Measurements from ENCODE around the gene PFKFB2.

The PFKFB2 gene

DNA sequence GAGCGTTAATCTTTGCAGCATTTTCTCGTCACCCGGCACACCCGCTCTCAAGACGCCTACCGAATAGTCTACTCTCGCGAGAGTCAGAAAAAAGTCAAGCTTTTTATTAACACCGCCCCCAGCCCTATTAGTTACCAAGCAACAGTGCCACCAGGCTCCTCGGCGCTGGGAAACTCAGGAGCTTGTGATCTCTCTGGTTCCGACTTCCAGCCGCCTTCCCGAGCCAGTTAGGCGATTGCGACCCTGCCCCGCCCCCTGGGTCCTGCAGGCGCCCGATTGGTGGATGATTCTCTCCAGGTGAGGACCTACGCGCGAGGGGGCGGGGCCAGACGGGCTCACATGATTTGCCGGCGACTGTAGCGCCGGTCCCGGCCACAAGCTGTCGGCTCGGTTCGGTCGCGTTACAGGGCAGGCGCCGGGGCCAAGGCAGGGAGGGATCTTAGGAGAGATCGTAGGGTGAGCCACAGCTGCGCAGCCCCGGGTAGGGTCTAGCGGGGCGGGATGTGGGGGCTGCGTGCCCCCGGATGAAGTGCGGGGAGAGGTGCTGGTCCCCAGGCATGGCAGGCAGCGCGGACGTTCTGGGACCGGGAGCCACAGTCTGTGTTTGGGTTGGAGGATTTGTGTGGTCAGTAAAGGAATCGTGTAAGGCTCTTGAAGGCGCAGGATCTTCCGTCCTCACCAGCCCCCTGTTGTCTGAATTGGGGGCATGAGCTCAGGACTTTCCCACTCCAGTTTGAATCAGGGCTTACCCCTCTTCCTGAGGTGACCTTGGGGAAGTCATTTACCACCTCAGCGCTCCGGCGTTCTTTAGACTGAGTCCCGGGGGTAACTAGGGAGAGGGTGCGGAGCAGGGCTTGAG, at the start of gene PFKFB2:
Gene PFKFB2 (plus strand): TSS at position 365 of the 859 bp plus-strand sequence. CDS start 1,443 bp downstream, outside the sequence.
- DNase-seq (ENCODE audit: low spot score): peak; percentile 96

DNA sequence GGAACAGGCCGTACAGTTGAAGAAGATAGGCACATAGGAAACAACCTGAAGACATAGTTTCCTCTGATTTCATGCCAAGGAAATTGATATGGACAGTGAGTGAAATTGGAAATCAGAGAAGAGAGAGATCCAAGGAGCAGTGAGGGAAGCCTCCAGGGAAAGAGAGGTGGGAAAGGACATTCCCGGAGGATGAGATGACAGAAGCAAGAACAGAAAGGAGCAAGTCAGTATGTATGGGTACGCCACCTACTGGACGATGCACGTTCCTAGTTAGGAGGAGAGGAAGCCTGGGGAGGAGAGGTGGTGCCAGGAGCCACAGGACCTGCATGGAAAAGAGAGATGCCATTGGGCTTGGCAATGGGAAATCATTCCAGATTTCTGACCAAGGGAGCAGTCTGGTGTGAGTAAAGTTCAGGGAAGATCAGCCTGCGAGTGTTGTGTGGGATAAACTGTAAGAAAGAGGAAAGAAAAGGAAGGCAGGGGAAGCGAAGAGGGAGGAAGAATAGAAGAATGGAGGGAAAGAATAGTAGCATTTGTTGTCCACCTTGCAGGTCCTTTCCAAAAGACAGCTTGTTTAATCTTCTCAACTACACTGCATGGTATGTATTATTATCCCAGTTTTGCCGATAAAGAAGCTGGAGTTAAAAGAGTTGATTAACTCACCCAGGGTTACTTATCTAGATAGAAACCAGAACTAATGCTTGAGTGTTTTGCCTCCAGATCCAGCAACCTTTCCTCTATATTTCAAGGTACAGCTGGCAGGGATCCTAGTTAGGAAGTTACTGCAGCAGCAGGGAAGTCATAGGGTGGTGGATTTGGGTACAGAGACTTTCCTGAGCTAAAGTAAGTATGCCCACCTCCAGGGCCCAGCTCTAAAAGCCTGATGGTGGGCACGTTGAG, 47.9 kb upstream of the PFKFB2 start:
- peak; percentile 77 for DNase-seq (ENCODE audit: low spot score)

DNA sequence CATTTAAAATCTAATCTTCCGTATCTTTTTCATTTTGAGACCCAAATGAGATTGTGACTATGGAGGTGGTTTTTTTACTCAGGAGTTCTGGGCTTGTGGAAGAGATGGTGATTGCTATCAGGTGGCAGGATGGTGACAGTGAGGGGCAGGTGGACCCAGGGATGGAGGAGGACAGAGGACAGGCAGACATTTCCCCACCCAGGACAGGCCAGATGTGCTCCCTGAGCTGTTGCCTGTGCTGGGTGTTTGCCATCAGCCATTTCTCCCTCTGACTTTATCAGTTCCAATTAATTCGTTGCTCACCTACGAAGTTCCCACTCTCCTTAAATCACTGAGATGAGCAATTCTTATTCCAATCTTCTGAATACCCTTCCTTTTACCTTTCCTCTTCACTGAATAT, 47.0 kb upstream of the PFKFB2 start:
- DNase-seq (ENCODE audit: low spot score): no peak

- DNase-seq (ENCODE audit: low spot score): no peak
These were observed 46.2 kb upstream of the PFKFB2 start for GRCh38 chr1:207006914-207007313.

- DNase-seq (ENCODE audit: low spot score): no peak
These were observed 45.6 kb upstream of the PFKFB2 start for GRCh38 chr1:207007352-207008033.

GRCh38 chr1:207009182-207009850, 43.8 kb upstream of the PFKFB2 start:
- DNase-seq (ENCODE audit: low spot score): no peak

GRCh38 chr1:207009945-207010344, 43.1 kb upstream of the PFKFB2 start:
- DNase-seq (ENCODE audit: low spot score): no peak

DNA sequence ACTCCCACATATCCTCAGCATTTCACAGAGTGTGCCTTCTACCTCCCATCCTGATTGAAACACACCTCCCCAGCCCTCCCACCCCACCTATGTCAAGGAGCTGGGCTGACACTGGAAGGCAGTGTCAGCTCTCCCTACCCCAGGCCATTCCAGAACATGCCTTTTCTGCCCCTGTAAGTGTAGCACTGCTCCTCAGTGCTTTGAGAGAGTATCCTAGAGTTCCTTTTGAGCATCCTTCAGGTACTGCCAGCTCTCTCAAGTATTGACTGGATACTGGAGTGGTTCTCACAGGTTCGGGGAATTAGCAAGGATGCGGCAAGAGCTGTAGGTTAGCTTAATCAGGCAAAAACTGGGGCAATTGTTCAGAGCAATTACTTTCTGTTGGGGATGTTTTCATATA, 42.3 kb upstream of the PFKFB2 start:
- no peak for DNase-seq (ENCODE audit: low spot score)

- DNase-seq (ENCODE audit: low spot score): no peak
These were observed 39.6 kb upstream of the PFKFB2 start for GRCh38 chr1:207013321-207014085.

GRCh38 chr1:207014728-207015127, 38.3 kb upstream of the PFKFB2 start:
- no peak for DNase-seq (ENCODE audit: low spot score)

DNA sequence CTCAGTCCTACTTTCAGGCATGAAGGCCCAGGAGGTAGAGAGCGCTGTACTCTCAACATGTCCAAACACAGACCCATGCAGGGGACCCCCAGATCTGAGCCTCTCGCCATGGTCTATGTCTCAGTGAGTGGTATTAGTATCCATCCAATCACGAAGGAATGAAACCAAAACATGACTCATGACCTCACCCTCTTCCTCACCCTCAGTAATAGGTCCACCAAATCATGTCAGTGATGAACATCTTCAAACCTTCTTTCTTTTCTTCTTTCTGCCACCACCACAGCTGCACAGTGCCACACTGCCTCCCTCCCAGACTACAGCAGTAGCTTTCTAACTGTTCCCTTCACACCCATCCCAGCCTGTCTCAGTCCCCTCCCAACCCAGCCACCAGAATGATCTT, 37.3 kb upstream of the PFKFB2 start:
- DNase-seq (ENCODE audit: low spot score): no peak

- DNase-seq (ENCODE audit: low spot score): peak; percentile 46
These were observed 35.2 kb upstream of the PFKFB2 start for GRCh38 chr1:207017615-207018559.

GRCh38 chr1:207018707-207019106, 34.4 kb upstream of the PFKFB2 start:
- DNase-seq (ENCODE audit: low spot score): no peak

- no peak for DNase-seq (ENCODE audit: low spot score)
These were observed 33.9 kb upstream of the PFKFB2 start for GRCh38 chr1:207019161-207019560.

DNA sequence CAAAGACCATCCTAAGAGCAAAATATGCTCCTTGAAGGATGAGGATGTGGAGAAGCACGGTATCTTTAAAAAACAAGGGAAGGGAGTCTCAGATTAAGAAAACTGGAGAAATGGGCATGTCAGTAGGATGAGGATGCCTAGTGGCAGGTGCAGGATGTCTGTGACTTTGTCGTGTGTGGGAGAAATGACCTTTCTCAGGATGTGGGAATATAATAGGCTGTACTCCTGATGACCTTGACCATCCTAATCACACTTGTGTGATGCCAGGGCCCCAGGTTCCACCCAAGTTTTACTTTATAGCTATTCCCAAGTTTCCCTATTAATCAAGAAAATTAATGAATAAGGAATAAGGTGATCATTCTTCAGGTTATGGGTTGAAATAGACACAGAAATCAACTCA, 33.4 kb upstream of the PFKFB2 start:
- no peak for DNase-seq (ENCODE audit: low spot score)

DNA sequence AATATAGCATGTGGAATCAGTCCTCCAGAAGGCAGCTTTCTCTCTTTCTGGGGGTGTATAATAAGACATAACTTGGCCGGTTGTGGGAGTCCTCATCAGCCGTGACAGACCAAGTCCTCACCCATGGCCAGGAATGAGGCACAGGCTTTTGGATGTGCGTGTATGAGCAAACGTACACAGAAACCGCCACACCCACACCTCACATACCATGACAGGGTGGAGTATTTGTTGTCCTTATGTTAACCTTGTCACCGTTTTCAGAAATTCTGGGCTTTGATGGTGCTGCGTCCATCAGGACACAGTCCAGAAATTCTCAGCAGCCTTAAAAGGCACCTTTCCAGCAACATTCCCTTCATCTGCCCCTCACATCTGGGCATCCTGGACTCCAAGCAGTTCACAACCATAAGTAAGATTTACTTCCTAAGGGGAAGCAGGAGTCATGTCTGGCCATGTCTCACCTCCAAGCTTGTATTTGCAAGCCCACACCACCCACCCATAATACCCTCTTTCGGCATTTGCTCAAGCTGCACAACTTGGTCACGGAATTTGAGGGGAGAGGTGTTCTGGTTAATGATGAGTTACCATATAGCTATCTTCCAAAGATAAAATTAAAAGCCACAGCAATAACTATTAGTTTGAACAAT, 32.9 kb upstream of the PFKFB2 start:
- peak; percentile 66 for DNase-seq (ENCODE audit: low spot score)

- peak; percentile 52 for DNase-seq (ENCODE audit: low spot score)
These were observed 32.4 kb upstream of the PFKFB2 start for GRCh38 chr1:207020709-207021107.

DNA sequence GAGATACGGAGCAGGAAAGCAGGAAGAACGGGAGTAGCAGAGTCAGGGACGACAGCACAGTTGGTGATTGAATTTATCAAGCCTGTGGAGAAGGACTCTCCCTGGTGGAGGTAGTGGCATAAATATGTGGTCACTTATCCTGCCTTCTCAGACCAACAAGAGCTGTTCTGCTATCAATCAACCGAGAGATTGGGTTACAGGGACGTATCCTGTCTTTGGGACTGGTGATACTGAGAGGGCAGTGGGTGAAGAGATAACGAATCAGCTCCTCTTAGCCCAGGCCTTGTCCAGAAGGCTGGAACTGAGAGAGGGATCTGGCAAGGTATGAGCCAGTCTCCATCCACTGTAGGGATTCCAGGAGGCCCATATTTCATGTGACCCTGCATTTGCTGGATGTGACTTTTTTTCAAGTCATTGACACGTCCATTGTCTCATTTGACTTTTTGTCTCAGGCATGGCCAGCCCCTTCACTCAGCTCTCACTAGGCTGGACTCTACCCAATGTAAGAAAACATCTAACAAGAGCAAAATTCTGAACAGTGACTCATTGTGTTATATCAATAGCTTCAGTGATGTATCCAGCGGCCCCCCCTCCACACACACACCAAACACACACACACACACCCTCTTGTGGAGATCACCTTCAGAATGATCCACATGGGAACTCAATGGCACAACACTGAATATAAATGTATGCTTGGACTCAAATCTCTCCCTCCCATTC, 31.8 kb upstream of the PFKFB2 start:
- peak; percentile 60 for DNase-seq (ENCODE audit: low spot score)
